ENCODE results near the gene AGBL4.

- TF ChIP-seq POLR2A (IDR thresholded peaks at IDR 0.05) (no peak), CTCF (IDR thresholded peaks at IDR 0.05 in 4 of 5, conservative IDR thresholded peaks at IDR 0.05 in 1 of 5) (no peak)
Observed at GRCh38 chr1:48761411-48761810, 1262.3 kb downstream of the AGBL4 start.
